KG1 (cell line): Measurements from ENCODE around the gene NHERF2.
"Not testable (repeated sequence)": the region's sequence is repeated elsewhere in the genome, so short reads cannot be mapped to it uniquely, and the experiment has no call there.

Experiments
- DNase-seq: peaks from one replicate; lab custom pipeline; 2025; lab: John Stamatoyannopoulos, UW

Gene NHERF2

GRCh38 chr16:2007081-2007836 is 19.4 kb upstream of the NHERF2 start:
- no peak for DNase-seq

DNA sequence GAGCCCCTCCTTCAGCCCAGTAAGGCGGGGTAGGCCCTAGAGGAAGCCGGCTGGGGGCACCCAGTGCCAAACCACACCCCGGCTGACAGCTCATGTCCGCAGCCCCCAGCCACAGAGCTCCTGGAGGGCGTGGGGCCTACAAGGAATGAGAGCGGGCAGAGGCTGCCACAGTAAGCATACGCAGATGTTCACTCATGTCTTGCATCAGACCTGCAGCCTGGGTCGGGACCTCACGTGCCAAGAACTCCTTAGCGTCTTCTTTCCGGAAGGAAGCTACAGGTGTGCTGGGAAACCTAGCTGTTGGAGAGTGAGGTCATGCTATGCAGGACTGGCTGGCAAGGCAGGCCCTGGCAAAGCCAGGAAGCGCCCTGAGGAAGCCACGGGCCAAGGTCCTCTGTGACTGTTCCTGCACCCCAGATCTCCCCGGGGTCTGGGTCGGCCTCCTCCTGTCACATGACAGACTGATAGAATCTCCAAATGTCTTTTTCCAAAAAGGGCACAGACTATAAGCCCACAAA is 18.6 kb upstream of the NHERF2 start:
- no peak for DNase-seq

GRCh38 chr16:2008631-2009163 is 18.0 kb upstream of the NHERF2 start:
- DNase-seq, result peak; percentile 38

GRCh38 chr16:2009164-2009711 is 17.5 kb upstream of the NHERF2 start:
- DNase-seq, result no peak

DNA sequence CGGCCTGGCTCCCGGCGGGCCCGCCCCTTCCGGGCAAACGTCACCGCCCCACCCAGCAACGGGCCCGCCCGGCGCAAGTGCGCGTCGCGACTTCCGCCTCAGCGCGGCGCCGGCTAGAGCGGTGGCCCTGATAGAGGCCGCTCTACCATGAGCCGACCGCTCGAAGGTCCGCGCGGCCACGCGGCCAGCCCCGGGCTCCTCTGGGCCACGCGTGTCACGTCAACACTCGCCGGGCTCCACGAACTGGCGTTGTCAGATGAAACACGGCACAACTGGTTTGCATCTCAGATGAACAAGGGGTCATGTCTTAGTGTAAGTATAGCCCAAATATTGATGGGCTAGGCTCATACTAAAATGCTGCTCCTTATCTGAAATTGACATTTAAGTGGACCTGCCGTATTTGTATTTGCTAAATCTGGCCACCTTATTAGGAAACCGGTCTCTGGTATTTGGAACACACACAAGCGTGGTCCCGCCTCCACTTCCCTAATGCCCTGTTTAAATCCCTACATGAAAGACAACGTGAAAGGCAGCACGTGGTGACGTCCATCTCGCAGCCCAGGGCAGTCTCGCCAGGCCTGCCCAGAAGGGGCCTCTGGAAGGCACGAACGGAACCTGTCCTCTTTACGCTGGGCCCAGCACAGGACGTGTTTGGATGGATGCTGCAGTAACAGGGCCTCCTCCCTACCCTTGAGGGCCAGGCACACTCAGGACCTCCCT is 16.8 kb upstream of the NHERF2 start, which contains the start of gene ZNF598:
Gene ZNF598 (minus strand): TSS at position 31 of the 720 bp plus-strand sequence.
- DNase-seq, result peak; percentile 65

GRCh38 chr16:2011726-2012125 is 15.0 kb upstream of the NHERF2 start:
- DNase-seq, result not testable (repeated sequence)

DNA sequence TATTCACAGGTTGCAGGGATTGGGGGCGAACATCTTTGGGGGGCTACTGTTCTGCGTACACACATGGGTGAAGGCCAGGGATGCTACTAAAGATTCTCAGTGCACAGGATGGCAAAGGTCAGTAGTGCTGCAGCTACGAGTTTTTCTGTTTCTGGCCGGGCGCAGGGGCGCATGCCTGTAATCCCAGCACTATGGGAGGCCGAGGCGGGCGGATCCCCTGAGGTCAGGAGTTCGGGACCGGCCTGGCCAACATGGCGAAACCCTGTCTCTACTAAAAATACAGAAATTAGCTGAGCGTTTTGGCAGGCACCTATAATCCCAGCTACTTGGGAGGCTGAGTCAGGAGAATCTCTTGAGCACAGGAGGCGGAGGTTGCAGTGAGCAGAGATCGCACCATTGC is 13.2 kb upstream of the NHERF2 start:
- DNase-seq, result no peak

- no peak for DNase-seq
Measured at GRCh38 chr16:2015117-2015946, 11.4 kb upstream of the NHERF2 start.

- DNase-seq, result no peak
Measured at GRCh38 chr16:2015947-2016208, 10.8 kb upstream of the NHERF2 start.

DNA sequence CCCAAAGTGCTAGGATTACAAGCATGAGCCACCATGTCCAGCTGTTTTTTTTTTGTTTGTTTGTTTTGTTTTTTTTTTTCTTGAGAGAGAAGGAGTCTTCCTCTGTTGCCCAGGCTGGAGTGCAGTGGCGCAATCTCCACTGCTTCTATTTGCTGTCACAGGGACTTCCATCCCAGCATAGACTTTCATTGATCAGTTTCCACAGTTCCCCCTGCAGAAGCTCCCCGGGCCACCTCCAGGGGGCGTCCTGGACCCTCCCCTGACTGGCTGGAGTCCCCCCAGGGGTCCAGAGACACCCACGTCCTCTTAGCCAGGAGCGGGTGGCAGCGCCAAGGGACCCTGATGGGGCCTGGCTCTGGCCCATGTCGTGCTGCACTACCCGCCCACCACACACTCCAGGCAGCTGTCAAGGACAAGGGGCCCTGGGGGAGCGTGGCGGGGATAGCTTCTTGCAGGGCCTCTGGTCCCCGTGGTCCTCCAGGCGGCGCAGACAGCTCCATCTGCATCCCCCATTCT is 10.2 kb upstream of the NHERF2 start:
- no peak for DNase-seq

DNA sequence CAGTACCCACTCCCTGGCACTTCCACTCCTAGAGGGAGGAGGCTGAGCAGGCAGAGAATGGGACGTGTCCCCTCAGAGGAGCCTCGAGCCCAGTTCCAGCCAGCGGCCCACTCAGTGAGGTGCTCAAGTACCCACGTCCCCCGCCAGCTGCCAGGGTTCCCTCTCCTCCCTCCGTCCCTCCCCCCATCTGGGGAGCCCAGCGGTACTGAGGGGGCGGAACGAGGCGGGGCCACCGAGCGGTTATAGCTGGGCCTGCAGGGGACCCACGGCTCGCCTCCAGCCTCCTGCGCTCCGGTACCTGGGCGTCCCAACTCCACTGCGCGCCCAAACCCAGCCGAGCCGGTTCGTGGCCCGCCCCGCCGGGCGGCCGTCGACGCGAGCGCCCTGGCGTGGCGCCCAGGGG is 7.2 kb upstream of the NHERF2 start, which contains the start of gene NPW:
Gene NPW (plus strand): TSS at position 268 of the 403 bp plus-strand sequence.
- DNase-seq, result no peak

- DNase-seq, result no peak
Measured at GRCh38 chr16:2019921-2020831, 6.5 kb upstream of the NHERF2 start.

GRCh38 chr16:2022723-2023091 is 4.0 kb upstream of the NHERF2 start:
- DNase-seq, result no peak

GRCh38 chr16:2023092-2024031 is 3.3 kb upstream of the NHERF2 start:
- peak; percentile 76 for DNase-seq

DNA sequence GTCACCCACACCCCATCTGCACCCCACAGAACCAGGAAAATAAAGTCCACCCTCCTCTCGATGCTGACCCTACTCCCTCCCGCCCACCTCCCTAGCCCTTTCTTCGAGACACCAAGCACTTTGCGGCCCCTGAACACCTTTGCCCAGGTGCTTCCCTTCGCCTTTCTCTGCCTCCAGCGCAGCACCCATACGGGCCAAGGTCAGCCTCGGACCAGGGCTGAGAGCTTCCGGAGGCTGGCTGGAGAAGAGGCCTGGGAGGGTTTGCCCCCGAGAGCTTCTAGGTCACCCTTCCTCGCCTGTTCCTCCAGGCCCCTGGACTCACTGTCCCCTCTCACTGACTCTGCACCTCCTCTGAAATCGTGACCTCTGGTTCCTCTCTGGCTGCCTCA is 2.7 kb upstream of the NHERF2 start:
- DNase-seq, result no peak

DNA sequence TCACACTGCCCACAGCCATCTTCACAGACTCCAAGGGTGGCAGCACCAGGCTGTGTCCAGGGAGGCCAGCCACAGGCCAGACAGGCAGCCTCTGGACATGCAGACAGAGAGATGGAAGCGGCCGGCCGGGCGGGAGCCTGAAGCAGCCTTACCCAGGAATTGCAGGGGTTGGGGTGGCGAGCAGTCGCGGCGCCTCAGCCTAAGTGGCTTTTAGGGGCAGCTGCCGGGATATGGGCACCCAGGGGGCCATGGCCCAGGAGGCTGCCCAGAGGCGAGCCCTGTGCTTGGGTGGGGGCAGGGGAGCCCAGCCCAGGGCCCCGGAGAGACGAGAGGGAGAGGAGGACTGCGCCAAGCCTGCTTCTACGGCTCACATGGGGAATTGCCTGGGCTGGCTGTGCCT is 1.5 kb upstream of the NHERF2 start:
- no peak for DNase-seq

GRCh38 chr16:2025878-2026460 is 733 bp upstream of the NHERF2 start:
- no peak for DNase-seq

DNA sequence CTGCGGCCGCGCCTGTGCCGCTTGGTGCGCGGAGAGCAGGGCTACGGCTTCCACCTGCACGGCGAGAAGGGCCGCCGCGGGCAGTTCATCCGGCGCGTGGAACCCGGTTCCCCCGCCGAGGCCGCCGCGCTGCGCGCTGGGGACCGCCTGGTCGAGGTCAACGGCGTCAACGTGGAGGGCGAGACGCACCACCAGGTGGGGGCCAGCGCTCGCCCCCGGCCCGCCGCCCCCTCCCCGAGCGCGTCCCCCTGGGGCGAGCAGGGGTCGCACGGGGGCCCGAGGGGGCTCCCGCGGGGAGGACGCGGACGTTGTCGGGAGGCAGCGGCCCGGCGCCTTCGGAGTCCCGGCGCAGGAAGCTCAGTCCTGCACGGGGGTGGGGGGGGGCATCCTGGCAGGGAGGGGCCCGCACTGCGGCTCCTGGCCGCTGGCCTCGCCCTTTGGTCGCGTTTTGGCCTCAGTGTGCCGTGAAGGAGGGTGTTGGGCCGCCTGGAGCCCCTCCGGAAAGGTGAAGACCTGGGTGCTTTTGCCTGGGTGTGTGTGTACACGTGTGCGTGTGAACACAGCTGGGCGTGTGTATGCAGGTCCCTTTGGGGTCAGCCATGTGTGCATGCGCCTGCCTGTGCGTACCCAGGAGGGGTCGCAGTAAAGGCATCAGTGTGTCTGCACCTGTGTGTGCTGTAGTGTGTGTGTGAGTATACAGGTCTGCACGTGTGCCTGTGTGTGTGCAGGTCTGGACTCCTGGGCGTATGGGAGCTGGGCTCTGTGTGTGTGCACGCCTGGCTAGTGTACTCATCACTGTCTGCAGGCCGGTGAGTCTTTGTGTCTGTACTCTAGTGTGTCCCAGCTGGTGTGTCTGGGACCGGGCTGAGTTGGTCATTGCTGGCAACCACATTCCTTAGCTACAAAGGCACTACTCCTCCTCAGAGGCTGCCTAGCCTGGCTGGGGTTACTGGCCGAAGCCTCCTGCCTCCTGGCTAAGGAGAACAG is 615 bp downstream of the NHERF2 start:
- DNase-seq, result no peak
